HG03520 (cell line): ENCODE results near the gene SPEG.

Experiments
- ATAC-seq: cut with Tn5 transposase; IDR thresholded peaks from one replicate; pipeline ENCODE4 v1.9.1; 2021; ENCODE audit warnings: mild to moderate bottlenecking, moderate library complexity; ENCODE audit not compliant: unreplicated experiment

Gene SPEG

GRCh38 chr2:219543596-219544358, 109.1 kb downstream of the SPEG start, which contains the start of the genes CHPF and TMEM198:
TSS of gene CHPF (minus strand) at chr2:219543809. CDS start at chr2:219543538, 271 bp downstream.
TSS of gene TMEM198 (plus strand) at chr2:219544028. CDS start at chr2:219544728, 700 bp downstream.
- peak; percentile 70 for ATAC-seq

- no peak for ATAC-seq
Measured at GRCh38 chr2:219544567-219544966, 109.9 kb downstream of the SPEG start.

- ATAC-seq, result no peak
Measured at GRCh38 chr2:219545295-219545942, 110.8 kb downstream of the SPEG start.

- ATAC-seq, result no peak
Measured at GRCh38 chr2:219545943-219546352, 111.3 kb downstream of the SPEG start.

- ATAC-seq, result no peak
Measured at GRCh38 chr2:219547621-219548020, 113.0 kb downstream of the SPEG start.
